Measurements from ENCODE around the gene SH2D4B.
A peak's percentile ranks its signal among the peaks of the same experiment; 100 is the strongest.

Gene SH2D4B

DNA sequence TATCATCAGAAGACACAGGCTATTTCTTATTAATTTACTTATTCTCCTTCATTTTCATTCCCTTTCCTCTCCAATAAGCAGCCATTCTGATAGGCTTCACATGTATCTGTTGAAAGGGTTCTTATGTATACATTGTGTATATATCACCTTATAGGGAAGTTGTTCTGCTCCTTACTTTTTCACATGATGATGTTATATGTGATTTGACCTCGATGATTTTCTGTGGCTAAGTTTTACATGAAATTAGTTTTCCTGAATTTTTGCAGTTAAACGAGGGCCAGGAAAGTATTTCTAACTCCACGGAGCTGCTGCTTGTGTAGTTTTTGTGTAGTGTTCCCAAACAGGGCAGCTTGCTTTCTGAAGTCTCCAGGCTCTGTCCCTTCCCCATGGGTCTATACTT, 84.5 kb downstream of the SH2D4B start:
- DNase-seq (ENCODE audit: low read depth in 4 of 4, low spot score in 1 of 4) = no peak

DNA sequence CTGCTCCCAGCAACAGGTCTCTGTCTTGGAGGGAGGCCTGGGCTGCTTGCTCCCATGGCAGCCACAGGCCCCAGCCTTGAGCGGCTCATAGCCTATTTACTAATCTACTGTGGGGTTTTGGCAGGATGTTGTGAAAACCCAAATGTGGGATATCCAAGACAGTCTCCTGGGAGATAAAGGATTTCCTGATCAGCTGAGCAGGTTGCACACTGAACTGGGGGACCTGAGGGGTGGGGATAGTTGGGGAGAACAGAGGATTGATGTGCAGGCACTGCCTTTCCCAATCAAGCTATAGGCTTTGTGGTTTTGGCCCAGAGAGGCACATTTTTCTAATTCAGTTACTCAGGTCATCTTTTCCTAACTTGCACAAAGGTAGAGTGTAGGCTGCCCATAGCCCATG, 92.6 kb downstream of the SH2D4B start:
- DNase-seq (ENCODE audit: low read depth in 4 of 4, low spot score in 1 of 4) = no peak

DNA sequence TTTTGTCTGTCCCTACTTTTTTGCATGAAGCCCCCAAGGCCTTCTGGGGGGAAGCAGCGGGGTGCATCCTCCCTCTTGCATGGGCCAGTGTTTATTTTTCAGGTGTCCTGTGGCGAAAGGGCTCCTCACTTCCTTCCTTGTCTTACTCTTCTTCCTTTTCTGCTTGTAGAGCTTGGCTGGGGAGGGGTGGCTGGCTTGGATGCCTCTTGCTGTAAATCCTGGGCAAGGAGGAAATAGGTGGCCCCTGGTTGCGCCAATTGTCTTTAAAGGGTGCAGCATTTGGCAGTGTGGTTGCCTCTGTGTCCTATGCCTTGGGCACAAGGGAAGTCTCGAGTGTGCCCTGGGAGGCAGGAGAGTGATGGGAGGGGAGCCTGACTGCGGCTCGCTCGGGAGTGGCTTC, 95.0 kb downstream of the SH2D4B start:
- DNase-seq (ENCODE audit: low read depth in 4 of 4, low spot score in 1 of 4) = no peak

DNA sequence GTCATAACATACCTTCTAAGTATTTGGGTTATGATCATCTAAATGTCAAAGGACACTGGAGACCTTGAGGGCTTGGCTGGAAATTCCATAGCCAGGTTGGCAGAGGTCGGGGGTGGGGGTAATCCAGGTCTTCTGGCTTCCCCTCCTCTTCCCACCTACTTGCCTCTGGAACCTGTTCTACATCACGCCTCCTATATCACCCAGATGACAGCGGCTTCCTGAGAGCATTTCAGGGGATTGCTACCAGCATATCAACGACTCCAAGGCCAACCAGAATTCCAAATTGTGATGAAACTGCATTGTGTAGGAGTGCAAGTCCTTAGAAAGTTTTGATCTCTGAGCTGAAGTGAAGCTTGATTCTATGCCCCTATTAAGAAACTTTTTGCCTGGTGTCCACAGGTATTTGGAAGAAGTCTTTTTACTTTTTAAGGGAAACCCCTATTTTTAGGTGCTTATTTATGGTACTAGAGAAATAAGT, 95.7 kb downstream of the SH2D4B start:
- no peak for DNase-seq (ENCODE audit: low read depth in 4 of 4, low spot score in 1 of 4)

DNA sequence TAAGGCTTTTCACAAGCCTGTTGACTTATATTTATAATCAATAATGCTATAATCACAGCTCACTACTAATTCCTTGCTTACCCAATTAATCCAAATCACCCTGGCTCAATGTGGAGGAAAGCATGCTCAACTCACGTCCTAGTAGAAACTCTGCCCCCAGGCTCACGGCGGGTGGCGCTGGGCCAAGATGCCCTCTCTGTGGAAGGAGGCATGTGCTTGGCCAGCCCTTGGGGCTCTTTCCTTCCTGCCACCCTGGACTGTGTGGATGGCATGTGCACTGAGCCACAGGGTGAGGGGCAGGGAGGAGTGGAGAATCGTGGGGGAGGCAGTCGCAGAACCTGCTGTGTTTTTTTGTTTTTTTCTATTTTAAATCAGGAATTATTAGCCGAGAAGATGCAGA, 96.2 kb downstream of the SH2D4B start:
- DNase-seq (ENCODE audit: low read depth in 4 of 4, low spot score in 1 of 4) = no peak

DNA sequence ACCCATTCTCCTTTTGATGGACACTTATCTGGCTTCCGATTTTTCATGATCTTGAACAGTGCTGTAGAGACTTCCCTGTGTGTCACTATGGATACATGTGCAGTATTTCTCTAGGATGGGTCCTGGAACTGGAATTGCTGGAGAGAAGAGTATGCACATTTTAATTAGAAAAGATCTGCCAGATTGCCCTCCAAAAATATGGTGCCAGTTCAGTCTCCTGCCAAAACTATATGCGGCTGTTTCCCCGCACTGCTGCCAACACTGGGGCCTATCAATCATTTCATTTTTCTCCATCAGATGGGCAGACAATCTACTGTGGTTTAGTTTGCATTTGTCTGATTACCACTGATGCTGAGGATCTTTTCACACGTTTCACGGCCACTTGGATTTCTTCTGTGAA, 105.0 kb downstream of the SH2D4B start:
- no peak for DNase-seq (ENCODE audit: low read depth in 4 of 4, low spot score in 1 of 4)

DNA sequence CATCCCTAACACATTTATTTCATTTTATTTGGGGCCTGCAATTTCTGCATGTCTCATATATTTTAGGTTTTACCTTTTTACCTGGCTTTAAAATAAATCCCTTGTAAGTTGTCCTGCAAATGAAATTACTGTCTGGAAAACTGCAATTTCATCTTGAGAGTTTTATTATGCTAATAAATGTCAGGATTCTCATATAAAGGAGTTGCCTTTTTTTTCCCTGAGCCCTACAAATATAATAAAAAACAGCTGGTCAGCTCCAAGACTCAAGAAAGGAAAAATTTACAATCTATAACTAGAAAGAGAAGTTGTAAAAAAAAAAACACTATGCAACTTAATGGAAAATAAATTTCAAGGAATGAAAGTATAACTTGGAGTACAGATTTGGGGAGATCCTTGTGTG, 108.7 kb downstream of the SH2D4B start:
- DNase-seq (ENCODE audit: low read depth in 4 of 4, low spot score in 1 of 4) = no peak

DNA sequence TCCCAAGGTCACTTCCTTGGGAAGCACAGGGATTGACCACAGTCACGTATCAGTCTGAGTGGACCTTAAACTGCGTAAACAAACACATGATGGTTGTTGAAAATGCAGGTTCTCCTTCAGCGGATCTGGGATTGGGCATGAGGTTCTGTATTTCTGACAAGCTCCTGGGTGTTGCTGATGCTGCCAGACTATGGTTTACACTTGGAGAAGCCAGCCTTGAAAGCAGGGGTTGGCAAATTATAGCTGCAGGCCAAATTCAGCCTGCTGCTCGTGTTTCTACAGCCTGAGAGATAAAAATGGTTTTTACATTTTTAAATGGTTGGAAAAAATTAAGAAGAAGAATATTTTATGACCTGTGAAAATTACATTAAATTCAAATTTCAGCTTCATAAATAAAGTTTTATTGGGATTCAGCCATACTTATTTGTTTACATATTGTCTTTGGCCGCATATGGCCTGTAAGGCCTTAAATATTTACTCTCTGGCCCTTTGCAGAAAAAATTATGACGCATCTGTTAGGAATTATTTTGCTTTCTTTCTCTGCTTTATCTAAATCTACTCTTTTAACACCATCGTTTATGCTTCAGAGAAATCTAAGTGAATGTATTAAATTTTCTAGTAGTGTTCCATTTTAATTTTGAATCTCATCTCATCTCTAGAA, 109.6 kb downstream of the SH2D4B start:
- DNase-seq (ENCODE audit: low read depth in 4 of 4, low spot score in 1 of 4) = no peak

DNA sequence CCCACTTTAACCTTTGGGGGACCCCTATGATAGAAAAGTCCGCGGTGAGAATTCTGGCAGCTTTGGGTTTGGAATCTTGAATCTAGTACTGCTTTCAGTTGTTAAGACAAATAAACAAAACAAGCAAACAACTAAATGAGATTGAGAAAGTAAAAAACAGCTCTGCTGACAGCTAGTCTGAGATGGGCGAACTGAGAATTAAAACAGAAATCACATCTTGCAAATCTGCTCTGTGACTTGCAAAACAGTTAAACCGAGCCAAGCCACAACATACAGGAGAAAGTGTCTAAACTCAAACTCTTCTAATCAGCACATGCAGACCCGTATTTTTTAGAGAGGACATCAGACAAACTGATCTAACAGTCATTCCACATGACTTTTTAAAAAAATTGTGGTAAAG, 110.4 kb downstream of the SH2D4B start:
- no peak for DNase-seq (ENCODE audit: low read depth in 4 of 4, low spot score in 1 of 4)

DNA sequence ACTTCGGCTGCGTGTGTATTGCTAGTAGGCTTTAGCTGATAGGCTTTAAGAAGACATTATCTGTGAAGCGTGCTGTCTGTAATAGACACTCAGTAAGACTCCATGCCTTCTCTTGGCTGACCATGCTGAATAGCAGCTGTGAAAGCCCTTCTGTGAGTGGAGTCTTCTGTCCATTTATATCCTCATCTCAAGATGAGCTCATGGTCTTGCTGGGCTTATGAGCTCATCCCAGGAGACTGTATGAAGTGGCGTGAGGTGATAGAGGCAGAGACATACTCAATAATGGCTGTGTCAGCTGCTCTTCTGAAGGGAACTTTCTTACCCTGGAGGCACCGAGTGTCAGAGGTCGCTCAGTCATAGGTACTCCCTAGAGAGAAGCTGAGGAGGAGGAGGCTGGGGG, 111.5 kb downstream of the SH2D4B start:
- DNase-seq (ENCODE audit: low read depth in 4 of 4, low spot score in 1 of 4) = no peak

DNA sequence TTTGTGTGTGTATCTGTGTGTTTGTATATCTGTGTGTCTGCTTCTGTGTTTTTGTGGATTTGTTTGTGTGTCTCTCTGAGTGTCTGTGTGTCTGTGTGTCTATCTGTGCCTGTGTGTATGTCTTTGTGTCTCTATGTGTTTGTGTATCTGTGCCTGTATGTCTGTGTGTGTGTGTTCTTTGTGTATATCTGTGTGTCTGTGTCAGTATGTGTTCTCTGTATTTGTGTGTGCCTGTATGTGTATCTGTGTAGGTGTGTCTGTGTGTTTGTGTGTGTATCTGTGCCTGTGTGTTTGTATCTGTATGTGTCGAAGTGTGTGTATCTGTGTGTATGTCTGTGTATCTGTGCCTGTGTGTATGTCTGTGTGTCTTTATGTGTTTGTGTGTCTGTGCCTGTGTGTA, 118.2 kb downstream of the SH2D4B start:
- no peak for DNase-seq (ENCODE audit: low read depth in 4 of 4, low spot score in 1 of 4)

DNA sequence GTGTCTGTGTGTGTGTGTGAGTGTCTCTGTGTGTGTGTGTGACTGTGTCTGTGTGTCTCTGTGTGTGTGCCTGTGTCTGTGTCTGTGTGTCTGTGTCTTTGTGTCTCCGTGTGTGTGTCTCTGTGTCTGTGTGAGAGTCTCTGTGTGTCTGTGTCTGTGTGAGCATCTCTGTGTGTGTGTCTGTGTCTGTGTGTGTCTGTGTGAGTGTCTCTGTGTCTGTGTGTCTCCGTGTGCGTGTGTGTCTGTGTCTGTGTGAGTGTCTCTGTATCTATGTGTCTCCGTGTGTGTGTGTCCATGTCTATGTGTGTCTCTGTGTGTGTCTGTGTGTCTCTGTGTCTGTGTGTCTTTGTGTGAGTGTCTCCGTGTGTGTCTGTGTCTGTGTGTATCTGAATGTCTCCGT, 120.4 kb downstream of the SH2D4B start:
- DNase-seq (ENCODE audit: low read depth in 4 of 4, low spot score in 1 of 4) = no peak

DNA sequence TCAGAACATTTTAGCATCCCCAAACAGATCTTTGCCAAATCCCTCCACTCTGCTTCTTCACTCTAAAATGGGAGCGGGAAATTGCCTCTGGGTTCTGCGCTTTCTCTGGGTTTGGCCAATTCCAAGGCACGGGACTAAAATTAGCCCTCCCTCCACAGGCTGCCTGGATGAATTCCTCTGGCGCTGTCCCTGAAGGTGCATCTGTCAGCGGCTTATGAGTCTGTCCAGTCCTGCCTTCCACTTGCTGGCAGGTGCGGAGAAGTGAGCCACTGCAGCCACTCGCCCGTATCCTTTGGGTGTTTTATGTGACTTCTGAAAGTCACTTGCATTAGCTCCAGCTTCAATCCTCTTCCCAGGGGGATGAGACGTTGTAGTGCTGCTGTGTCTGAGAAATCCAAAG, 121.6 kb downstream of the SH2D4B start:
- no peak for DNase-seq (ENCODE audit: low read depth in 4 of 4, low spot score in 1 of 4)

DNA sequence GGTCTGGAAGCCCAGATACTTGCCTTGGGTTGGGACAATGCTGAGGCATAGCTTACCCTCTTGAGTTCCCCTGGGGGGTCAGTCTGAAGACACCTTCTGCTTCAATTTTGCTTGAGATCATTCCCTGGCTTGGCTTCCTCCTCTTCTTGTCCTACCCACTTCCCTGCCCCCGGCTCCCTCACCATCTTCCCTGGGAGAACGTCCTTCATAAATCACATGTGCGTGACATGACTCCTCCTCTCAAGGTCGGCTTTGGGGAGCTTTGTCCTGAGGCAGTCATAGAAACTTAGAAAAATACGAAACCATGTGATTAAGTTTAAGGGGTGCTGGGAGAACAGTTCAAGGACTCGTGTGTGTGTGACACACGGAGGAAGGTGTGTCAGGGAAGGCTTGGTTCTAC, 122.6 kb downstream of the SH2D4B start:
- no peak for DNase-seq (ENCODE audit: low read depth in 4 of 4, low spot score in 1 of 4)

DNA sequence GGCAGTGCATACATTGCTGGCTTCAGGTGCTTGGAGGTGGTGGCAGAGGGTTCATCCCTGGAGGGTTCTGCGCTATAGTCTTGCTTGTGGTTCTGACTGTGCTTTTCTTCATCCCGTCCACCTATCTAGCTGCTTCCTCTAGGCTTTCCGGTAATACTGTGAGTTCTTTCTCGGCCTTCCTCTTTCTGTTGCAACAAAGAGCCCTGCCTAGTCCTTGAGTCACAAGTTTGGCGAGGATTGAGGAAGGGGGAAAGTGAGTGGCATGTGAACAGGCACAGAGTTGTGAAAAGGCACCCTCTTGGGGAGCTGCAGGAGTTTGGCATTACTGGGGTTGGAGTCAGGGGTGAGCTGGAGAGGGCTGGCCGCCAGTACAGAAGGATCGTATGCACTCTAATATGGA, 123.0 kb downstream of the SH2D4B start:
- DNase-seq (ENCODE audit: low read depth in 4 of 4, low spot score in 1 of 4) = no peak

DNA sequence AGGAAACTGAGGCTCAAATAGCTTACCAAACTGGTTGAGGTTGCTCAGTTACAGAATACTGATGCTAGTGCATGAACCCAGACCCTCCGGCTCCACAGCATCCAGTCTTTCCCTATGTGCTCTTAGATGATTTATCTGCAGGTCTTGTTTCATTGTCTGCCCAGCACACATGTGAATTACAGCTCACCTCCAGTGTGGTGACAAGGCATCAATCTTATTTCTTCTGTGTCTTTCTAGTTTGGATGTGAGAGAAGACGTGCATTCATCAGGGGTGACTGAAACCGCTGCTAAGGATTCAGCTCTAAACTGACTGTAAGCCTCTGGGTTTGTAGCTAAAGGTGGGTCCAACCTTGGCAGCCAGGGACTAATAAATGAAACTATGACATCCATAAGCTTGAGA, 123.8 kb downstream of the SH2D4B start:
- DNase-seq (ENCODE audit: low read depth in 4 of 4, low spot score in 1 of 4) = no peak

DNA sequence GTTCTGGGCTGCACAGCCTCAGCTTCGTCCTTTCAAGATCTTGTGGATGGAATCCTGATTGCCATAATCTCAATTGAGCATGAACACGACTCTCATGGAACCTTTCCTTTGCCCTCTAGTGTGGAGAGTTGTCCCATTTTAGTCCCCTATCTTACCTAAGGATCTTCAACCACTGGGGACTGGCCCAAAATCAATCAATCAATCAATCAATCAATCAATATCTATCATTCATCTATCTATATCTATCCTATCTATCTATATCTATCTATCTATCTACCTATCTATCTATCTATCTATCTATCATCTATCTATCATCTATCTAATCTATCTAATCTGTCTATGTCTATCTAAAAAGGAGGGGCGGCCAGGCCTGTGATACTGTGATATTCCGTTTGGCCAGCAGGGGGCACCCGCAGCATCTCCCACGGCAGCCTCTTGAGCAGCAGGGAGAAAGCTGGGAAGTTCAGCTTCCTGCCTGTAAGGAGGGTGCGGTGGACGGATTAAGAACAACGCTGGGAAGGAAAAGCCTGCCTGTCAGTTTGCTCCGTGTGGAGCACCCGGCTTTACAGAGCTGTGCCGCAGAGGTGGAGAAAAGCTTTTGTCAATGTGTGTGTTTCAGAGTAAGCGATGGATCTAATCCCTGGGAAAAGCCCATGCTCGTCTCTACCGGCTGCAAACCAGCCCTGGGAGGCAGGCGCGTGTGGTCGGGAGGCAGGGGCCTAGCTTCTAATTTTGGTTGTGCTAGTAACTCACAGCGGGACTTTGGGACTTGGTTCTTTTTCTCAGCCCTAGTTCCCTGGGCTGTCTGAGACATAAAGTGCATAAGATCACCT, 124.9 kb downstream of the SH2D4B start:
- DNase-seq (ENCODE audit: low read depth in 4 of 4, low spot score in 1 of 4) = peak; percentile 53 to 59 (median 56)

DNA sequence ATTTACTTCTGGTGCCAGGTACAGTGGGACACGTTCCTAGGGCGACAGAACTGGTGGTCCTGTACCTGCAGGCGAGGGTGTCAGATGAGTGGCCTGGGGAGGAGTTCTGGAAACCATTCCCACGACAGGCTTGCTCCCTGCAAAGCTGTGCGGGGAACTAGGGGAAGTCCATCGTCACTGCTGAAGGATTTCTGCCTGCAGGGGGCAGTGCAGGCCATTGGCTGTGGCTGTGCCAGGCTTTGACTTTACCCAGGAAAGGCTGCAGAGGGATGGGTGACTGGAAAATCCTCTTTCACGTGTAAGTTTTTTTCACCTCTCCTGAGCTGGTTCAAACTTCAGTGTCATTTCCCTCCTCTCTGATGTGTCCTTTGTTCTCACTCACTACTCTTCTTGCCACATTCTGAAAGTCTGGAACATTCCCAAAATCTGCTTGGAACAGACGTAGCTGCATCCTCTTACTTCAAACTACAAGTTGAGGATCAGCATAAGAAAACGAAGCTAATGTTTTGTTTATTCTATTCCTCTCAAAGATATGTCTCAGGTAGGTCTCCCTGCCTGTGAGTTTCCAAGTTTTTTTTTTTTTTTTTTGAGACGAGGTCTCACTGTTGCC, 126.5 kb downstream of the SH2D4B start:
- DNase-seq (ENCODE audit: low read depth in 4 of 4, low spot score in 1 of 4) = peak; percentile 7 to 35 (median 11)

DNA sequence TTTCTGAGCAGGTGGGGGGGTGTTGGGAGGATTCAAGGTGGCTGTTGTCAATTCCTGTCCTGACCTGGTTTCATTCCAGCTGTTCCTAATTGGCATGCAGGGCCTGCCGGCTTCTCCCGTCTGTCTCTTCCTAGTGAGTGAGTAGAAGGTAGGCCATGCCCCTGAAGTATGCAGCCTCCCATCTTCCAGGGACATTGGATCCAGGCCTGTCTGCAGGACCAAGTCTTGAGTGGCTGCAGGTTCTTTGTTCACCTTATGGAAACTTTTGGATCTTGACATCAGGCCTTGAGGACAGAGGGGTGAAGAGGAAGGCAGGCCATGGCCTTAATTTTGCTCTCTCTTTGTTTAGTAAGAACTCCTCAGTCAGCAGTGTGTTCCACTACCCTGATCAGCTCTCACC, 131.8 kb downstream of the SH2D4B start:
- DNase-seq (ENCODE audit: low read depth in 4 of 4, low spot score in 1 of 4) = no peak

DNA sequence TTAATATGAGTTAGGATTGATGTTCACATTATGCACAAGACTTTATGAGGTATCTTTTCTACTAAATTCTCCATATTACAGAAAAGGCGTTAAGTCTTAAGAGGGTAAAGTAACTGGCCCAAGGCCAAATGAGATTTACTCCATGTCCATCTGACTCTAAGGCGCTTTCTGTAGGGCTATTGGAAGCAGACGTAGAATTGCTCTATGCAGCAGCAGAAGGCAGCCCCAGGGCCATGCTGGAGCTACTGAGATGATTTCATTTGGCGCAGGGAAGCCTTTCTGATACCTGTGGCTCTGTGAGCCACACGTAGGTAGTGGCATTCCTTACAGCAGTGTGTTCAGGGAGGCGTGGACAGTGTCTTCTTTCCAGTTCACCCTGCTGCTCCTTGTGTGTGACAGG, 133.1 kb downstream of the SH2D4B start:
- no peak for DNase-seq (ENCODE audit: low read depth in 4 of 4, low spot score in 1 of 4)

DNA sequence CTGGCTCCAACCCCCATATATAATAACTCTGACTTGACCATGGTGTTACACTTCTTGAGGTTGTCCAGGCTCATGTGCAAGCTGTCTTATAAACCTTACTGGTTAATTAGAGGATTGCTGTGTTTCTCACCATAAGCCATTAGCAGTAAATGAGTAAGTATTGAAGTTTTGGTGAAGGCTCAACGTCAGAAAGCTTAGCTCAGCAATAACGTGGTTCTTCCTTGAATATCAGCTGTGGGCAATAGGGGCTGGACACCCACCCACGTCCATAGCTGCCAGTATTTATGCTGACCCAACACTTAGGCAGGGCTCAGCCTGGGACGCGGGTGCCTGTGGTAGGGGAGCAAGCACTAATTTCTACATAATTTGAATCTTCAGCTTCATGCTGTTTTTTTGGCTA, 134.1 kb downstream of the SH2D4B start:
- no peak for DNase-seq (ENCODE audit: low read depth in 4 of 4, low spot score in 1 of 4)

DNA sequence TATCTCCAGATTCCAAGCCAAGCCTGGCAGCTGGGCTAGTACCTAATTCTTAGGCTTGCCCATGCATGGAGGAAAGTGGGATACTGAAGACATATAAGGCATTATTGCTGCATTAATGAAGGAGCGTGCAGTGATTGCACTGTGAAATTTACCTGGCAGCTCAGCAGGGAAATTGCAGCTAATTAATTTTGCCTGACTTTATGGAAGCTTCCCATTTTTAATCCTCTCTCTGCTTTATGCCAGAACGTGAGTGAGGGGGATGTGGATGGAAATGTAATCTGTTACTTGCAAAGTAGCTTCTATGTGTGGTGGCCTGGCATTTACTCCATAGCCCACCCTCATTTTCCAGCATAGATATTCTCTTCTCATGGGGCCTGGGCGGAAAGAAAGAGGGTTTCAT, 134.9 kb downstream of the SH2D4B start:
- DNase-seq (ENCODE audit: low read depth in 4 of 4, low spot score in 1 of 4) = no peak
